ENCODE results near the gene PEX7. TPM values are rescaled to one million over a fixed set of nuclear protein-coding genes. Genes with fewer than 3 reads are reported as not detected.
"Not testable (repeated sequence)": the region's sequence is repeated elsewhere in the genome, so short reads cannot be mapped to it uniquely, and the experiment has no call there.

PEX7 gene
- total RNA-seq, 1 experiment from 2014 or later: 17.2 TPM

DNA sequence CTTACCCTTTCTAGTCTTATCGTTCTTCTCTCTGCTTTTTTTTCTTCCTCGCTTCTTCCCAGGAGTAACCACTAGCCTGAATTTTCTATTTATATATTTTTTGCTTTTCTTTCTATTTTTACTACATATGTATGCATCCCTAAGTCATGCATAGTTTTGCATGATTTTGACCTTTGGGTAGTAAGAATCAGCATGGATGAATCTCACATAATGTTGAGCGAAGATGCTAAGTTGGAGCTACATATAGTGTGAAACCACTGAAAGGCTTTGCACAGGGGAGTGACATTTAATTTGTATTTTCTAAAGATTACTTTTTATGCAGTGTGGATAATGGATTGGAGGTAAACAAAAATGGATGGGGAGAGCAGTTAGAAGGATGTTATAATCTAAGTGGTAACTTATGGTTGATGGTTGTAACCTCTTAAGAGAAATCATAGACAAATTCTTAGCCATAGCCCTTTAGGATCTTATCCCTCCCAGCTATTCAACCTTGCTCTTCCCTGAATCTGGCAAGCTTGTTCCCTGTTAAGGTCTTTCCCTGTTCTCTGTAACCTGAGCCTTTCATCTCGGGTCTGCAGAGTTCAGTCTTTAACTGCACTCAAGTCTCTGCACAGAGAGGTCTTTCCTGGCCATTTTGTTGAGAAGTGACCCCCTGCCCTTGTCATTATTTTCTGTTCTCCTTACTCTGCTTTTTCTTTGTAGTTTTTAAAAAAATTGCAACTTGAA lies 18.0 kb downstream of the PEX7 start:
- DNase-seq (ENCODE audit: low read depth): no peak

DNA sequence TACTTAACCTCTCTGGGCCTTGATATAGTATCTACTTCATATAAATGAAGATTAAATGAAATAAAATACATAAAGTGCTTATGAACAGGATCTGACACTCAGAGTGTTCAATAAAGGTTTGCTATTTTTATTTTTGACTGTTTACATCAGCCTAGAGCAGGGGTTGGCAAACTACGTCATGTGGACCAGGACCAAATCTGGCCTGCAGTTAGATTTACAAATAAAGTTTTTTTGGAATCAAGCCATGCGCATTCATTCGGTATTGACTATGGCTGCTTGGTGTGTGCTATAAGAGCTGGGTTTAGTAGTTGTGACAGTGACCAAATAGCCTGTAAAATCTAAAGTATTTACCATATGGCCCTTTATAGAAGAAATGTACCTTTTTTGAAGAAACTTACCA lies 20.8 kb downstream of the PEX7 start:
- no peak for DNase-seq (ENCODE audit: low read depth)

DNA sequence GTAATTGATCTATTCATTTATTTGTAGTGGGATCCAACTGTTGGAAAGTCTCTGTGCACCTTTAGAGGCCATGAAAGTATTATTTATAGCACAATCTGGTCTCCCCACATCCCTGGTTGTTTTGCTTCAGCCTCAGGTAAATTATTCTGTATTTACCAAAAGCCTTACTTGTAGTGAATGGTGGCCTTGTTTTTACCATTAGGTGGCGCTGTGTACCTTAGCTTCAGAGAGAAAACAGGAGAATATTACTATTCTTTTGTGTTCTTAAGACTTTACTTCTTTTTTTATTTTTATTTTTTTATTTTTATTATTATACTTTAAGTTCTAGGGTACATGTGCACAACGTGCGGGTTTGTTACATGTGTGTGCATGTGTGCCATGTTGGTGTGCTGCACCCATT lies 23.7 kb downstream of the PEX7 start:
- peak; percentile 25 for DNase-seq (ENCODE audit: low read depth)

DNA sequence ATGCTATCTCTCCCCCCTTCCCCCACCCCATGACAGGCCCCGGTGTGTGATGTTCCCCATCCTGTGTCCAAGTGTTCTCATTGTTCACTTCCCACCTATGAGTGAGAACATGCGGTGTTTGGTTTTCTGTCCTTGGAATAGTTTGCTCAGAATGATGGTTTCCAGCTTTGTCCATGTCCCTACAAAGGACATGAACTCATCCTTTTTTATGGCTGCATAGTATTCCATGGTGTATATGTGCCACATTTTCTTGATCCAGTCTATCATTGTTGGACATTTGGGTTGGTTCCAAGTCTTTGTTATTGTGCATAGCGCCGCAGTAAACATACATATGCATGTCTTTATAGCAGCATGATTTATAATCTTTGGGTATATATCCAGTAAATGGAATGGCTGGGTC lies 24.1 kb downstream of the PEX7 start:
- not testable (repeated sequence) for DNase-seq (ENCODE audit: low read depth)

DNA sequence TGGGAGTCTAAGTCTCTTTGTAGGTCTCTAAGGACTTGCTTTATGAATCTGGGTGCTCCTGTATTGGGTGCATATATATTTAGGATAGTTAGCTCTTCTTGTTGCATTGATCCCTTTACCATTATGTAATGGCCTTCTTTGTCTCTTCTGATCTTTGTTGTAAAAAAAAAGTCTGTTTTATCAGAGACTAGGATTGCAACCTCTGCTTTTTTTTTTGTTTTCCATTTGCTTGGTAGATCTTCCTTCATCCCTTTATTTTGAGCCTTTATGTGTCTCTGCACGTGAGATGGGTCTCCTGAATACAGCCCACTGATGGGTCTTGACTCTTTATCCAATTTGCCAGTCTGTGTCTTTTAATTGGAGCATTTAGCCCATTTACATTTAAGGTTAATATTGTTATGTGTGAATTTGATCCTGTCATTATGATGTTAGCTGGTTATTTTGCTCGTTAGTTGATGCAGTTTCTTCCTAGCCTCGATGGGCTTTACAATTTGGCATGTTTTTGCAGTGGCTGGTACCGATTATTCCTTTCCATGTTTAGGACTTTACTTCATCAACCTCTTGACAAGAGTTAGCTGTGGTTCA lies 27.7 kb downstream of the PEX7 start:
- DNase-seq (ENCODE audit: low read depth): not testable (repeated sequence)

DNA sequence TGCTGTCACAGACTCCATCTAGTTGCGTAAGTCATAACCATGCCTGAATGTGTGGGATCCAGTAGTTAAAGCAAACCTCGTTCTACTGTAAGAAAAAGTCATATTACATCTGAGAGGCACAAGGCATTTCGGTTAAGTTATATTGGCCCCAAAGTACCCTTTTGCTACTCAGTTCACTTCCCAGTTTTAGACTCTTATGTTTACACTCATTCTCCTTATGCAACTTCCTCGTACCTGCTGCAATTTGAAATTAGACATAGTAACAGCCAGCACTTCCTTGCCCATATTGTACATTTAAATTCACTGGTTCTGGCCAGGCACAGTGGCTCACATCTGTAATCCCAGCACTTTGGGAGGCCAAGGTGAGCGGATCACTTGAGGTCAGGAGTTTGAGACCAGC lies 37.0 kb downstream of the PEX7 start:
- no peak for DNase-seq (ENCODE audit: low read depth)

DNA sequence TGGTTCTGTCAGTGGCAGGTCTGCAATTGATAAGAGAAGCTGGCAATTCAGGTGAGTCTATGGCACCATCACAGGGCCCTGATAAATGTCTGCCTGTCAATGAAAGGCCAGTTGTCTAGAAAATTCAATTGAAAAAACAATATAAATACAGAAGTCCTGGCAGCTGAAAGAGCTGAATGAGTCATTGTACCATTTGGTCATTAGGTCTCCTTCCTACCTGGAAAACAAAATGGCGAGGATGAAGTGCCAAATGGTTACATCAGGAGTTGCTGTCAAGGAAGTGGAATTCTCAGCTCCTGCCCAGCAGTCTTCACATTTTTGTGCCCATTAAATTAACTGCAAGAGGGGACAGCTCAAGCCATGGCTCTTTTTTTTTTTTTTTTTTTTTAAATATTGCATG lies 37.7 kb downstream of the PEX7 start:
- no peak for DNase-seq (ENCODE audit: low read depth)

DNA sequence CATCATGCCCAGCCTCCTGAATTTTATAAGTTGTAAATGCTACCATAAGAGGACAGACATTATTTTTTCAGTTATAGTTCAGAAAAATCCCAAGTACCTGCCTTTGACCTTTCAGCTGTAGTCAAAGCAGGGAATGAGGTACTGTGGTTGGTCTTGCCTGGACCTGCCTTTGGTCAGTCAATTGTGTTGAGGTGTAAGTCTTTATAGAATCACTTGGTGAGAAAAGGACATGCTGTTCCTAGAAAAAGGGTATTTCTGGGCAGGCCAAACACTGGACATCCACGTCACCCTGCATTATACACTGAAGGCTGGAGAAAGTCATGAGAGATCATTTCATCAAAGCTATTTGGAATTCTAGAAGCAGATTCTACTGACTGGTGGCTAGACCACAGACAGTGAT lies 40.3 kb downstream of the PEX7 start:
- no peak for DNase-seq (ENCODE audit: low read depth)

DNA sequence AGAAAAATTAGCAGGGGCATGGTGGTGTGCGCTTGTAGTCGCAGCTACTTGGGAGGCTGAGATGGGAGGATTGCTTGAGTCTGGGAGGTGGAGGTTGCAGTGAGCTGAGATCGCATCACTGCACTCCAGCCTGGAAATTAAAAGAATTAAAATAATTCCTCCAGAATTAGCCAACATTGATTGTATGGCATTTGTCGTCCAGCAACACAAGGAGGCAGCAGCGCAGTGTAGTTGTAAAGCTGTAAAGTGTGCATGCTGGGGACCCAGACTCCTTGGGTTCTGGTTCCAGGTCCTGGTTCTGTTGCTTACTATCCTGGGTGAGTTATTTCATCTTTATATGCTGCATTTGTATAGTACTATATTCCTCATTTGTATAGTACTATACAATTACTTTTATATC lies 41.4 kb downstream of the PEX7 start:
- DNase-seq (ENCODE audit: low read depth): no peak

DNA sequence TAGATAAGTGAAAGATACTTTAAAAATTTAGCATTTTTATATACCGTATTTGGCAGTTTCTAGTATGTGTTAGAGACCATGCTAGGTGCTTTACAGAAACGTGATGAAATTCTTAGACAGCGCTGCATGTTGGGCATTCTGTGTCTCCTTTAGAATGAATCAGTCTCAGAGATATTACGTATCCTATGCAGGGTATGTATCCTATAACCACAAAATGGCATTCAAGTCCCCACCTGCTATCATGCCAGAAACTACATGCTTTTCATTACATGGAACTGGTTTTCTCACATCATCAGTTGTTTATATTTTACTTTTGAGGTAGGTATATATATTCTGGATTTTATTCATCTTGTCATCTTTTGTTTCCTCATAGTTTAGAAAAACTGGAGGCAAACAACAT lies 42.3 kb downstream of the PEX7 start:
- no peak for DNase-seq (ENCODE audit: low read depth)

DNA sequence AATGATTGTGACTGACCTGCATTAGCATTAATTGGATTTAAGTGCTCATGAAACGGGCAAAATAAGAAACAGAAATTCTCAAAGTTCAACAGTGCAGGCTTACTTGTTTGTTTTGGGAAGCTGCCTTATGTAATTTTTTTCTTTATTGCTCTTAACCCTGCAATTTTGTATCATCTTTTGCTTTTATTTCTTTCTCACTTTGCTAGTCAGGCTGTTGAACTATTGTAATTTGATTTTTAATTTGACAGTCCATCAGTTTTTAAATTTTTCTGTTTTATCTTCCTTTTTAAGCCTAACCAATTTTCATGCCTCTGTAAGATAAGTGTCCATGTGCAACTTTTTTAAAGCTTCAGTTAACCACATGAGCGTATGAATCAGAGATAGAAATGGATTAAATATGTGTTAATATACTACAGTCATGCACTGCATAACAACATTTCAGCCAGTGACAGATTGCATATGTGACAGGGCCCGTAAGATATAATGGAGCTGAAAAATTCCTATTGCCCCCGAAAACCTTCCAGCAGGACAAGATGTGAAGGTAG lies 44.6 kb downstream of the PEX7 start:
- no peak for DNase-seq (ENCODE audit: low read depth)

DNA sequence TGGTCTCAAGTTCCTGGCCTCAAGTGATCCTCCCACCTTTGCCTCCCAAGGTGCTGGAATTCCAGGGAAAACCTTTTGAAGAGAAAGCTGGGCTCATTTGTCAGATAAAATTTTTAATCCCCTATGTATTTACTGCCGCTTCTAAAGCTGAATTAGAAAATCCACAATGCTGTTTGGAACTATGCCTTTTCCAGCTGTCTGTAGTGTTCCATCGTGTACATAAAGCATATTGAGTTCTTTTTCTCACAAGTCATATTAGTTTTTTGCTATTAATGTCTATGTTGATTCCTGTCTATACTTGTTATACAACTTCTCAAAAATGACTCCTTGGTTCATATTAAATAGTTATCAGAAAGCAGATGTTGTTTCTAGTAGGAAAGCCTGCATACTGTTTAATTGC lies 47.1 kb downstream of the PEX7 start:
- no peak for DNase-seq (ENCODE audit: low read depth)

DNA sequence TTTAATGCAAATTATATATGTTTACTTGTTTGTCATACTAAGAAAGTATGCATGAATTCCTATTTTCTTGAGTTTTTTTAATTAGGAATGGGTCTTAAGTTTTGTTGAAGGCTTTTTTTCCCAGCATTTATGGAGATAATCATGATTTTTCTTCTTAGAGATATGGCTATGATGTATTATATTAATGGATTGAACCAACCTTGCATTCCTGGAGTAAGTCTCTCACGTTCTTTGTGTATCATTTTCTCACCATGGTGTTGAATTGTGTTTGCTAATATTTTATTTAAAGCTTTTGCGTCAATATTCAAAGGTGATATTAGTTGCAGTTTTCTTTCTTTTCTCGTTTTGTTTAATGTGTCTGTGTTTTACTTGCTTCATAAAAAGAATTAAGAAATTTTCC lies 51.4 kb downstream of the PEX7 start:
- DNase-seq (ENCODE audit: low read depth): no peak

DNA sequence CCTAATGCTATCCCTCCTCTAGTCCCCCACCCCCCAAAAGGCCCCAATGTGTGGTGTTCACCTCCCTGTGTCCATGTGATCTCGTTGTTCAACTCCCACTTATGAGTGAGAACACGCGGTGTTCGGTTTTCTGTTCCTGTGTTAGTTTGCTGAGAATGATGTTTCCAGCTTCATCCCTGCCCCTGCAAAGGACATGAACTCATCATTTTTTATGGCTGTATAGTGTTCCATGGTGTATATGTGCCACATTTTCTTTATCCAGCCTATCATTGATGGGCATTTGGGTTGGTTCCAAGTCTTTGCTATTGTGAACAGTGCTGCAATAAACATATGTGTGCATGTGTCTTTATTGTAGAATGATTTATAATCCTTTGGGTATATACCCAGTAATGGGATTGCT lies 54.1 kb downstream of the PEX7 start:
- DNase-seq (ENCODE audit: low read depth): not testable (repeated sequence)

DNA sequence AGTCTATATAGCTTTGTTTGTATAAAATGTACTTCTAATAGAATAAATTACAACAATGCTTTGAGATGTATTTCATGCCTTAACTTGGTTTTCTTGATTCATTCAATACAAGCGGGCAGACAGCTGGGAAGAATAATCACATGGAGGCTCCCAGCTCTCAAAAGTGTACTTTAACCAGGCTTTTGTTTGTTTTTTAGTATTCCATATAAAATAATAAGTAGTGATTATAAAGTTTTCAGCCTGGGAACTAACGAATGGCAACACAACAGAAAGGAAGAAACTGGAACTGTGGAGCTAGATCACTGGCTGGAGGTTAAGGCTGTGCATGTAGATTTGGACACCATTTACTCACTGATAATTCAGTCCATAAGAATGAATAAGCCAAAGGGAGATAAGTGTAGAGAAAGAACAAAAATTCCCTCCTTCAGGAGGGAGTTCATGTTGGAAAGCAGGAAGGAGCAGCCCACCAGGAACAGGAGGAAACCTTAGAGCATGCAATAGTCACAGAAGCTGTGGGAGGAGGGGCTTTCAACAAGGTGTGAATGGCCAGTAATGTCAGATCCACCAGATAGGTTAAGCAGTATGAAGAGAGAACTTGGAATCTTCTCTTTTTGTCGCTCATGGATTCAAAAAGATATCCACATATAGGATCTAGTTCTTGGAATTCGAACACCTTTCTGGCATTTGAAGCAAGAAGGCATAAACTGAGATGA lies 58.5 kb downstream of the PEX7 start:
- no peak for DNase-seq (ENCODE audit: low read depth)

DNA sequence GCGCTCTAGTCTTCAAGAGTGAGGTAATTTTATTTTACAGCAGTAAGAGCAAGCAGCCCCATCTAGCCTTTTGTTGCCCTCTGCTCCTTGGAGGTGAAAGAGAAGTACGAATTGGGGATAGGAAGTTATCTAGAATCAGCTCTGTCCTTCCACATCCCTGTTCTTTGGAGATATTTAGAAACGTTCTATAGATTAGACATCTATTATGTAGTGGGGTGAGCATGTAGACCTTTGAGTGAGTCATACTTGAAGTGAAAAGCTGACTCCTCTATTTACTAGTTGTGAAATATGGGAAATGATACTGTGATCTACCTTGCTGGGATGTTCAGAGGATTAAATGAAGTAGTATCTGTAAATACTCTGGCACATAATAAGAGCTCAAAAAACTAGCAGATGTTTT lies 63.7 kb downstream of the PEX7 start:
- DNase-seq (ENCODE audit: low read depth): no peak

DNA sequence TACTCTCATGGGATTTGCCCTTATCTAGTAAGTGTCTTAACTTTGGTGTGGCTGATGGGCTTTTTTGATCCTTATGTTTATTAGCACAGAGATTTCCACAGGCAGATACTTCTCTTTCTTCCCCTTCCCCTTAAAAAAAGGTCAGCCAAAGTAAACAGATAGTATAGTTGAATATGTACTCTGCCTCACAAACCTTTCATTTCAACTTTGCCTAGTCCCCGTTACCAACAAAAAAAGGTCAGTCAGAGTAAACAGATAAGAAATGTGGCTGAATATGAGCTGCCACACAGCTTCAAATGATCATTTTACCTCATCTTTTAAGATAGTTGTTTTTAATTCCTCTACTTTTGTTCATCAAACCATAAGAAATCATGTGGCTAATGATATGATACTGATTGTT lies 65.6 kb downstream of the PEX7 start:
- DNase-seq (ENCODE audit: low read depth): no peak

DNA sequence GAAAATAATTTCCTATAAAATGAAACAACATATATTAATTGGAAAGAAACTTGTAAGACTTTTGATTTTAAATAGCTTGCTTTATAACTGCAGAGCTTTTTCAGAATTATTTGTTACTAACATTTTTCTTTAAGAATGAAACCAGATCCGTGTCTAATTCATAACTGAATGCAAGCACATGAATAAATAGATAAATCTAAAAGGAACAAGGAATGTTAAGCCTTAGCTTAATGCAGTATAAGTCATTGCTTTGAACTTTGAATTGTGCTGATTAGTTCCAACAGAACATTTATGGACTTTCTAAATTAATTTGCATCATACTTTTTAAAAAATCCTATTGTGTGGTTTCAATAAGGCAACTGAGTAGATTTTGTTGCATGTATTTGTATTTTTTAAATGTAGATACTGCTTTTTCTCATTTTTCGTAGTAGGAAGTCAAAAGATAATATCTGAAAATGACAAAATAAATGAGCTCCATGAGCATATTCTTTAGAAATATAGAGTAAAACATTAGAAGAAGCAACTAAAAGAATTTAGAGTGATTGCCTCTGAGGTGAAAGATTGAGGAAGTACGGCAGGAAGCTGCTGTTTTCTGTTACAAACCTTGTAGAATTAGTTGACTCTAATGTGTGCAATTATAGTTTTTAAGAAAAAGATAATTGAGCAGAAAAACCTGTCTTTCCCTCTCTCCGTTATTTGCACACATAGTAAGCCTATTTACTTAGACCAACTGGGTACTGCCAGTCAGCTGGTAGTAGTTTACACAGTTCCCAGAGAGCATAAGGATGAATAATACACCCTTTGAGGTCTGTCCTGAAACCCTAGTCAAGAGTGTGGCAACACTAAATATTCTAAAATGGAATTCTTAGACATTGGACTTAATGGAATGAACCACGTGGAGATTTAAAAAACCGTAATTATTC lies 67.1 kb downstream of the PEX7 start:
- DNase-seq (ENCODE audit: low read depth): no peak

DNA sequence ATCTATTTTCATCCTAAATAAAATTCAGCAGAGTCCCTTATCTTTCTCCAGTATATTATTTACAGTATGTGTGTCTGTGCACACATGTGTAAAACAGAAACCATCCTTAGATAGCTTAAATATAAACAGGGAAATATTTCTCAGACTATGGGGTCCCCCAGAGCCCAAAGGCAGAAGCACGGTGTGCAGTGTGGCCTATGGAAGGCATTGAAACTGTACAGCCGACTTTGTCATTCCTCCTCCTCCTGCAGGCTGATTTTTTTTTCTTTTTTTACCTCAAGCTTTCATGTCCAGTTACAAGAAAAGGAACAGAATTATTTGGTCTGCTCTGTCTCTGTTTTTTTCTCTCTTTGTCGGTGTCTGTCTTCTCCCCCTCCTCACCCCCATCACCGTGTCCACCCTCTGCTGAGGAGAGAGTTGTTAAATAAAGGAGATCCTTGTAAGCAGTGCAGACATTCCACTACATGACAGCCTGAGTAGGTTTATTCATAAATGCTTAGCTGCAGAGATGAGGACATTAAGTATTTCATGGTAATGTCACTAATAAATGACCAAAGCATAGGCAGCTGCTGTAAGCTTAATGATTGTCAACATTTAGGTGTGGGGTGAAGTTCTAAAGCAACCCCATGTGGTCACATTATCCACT lies 67.9 kb downstream of the PEX7 start:
- no peak for DNase-seq (ENCODE audit: low read depth)

DNA sequence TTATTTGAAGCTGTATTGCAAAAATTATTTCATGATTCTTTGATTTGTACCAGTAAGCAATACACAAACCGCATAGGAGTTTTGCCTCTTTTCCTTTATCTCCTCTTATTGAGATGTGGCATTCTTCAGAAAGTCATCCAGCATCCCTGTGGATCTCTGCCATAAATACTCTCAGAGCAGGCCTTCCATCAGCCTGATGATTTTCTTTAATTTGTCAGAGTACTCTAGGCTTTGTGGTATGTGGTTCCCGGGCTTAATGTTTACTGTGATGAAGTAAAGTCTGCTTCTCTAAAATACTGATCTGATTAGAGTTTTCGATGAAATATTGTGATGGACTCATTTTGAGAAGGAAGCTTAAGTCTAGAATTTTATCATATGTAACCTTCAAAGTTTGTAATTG lies 68.6 kb downstream of the PEX7 start:
- no peak for DNase-seq (ENCODE audit: low read depth)

DNA sequence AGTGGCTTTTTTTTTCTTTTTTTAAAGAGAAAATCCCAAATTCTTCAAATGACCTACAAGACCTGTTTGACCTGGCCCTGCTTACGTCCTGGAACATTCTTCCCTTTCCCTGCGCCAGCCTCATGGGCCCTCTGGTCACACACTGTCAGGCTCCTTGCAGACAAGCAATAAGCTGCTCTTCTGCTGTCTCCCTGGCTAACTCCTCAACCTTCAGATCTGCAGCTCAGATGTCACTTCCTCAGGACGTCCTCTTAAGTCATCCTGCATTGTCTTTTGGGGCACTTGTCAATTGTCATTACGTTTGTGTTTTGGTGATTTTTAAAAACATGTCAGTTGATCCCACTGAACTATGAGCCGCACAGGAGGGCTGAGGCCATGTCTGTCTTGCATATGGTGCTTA lies 70.8 kb downstream of the PEX7 start:
- DNase-seq (ENCODE audit: low read depth): no peak
